Dendritic cell treated with granulocyte-macrophage colony-stimulating factor and Interleukin-4, amounts not matched to agents 40 ng/mL and 50 ng/mL, for 4 days (primary cell): ENCODE results near the gene ANKRD11.
"Not testable (repeated sequence)": the region's sequence is repeated elsewhere in the genome, so short reads cannot be mapped to it uniquely, and the experiment has no call there.

Experiments
- H3K27ac Mint-ChIP-seq: one replicate; pipeline ENCODE4 v1.8.0; 2022; ENCODE audit warnings: mild to moderate bottlenecking, mixed read lengths
- H3K27me3 Mint-ChIP-seq: one replicate; pipeline ENCODE4 v1.8.0; 2022; ENCODE audit warnings: mild to moderate bottlenecking, mixed read lengths
- H3K36me3 Mint-ChIP-seq: one replicate; pipeline ENCODE4 v1.8.0; 2022; ENCODE audit warnings: low read depth, mixed read lengths
- H3K4me1 Mint-ChIP-seq: one replicate; pipeline ENCODE4 v1.8.0; 2022; ENCODE audit warnings: low read depth, mixed read lengths
- H3K4me3 Mint-ChIP-seq: one replicate; pipeline ENCODE4 v1.8.0; 2022; ENCODE audit warnings: mild to moderate bottlenecking, moderate library complexity, mixed read lengths
- H3K9me3 Mint-ChIP-seq: one replicate; pipeline ENCODE4 v1.8.0; 2022; ENCODE audit warnings: mixed read lengths
- intact Hi-C: fragments of 100-400 bp; cut with micrococcal nuclease; formaldehyde crosslinking; loops from one replicate; pipeline ENCODE4 v1.15.0; 2022

ANKRD11 gene

DNA sequence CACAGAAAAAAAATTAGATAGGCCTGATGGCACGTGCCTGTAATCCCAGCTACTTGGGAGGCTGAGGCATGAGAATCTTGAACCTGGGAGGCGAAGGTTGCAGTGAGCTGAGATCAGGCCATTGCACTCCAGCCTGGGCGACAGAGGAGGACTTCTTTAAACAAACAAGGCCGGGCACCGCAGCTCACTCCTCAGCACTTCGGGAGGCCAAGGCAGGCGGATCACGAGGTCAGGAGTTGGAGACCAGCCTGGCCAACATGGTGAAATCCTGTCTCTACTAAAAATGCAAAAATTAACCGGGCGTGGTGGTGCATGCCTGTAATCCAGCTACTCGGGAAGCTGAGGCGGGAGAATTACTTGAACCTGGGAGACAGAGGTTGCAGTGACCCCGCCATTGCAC is 246.1 kb downstream of the ANKRD11 start:
- intact Hi-C loops, H3K9me3 Mint-ChIP-seq, H3K27ac Mint-ChIP-seq, H3K4me3 Mint-ChIP-seq: not testable (repeated sequence)
- Mint-ChIP-seq H3K27me3 (peaks cover 36% of the 10 kb centered on the region), H3K4me1 (peaks cover 23% of the 10 kb centered on the region), H3K36me3 (peaks cover 11% of the 10 kb centered on the region)

GRCh38 chr16:89243664-89244063 is 246.7 kb downstream of the ANKRD11 start:
- Mint-ChIP-seq H3K27ac (no peak overlapping the region), H3K9me3 (no peaks in the 10 kb centered on the region), H3K36me3 (peaks cover 11% of the 10 kb centered on the region), H3K27me3 (peaks cover 32% of the 10 kb centered on the region), H3K4me3 (no peak overlapping the region), H3K4me1 (peaks cover 23% of the 10 kb centered on the region)
- intact Hi-C loops: no loop called here

- H3K27ac Mint-ChIP-seq: peak overlapping the region; percentile 10
- intact Hi-C loops: no loop called here
- no peaks in the 10 kb centered on the region for H3K9me3 Mint-ChIP-seq
- peaks cover 27% of the 10 kb centered on the region for H3K27me3 Mint-ChIP-seq
- H3K4me1 Mint-ChIP-seq: peaks cover 23% of the 10 kb centered on the region
- H3K36me3 Mint-ChIP-seq: peaks cover 11% of the 10 kb centered on the region
- H3K4me3 Mint-ChIP-seq: no peak overlapping the region
Observed at GRCh38 chr16:89242795-89243200, 247.6 kb downstream of the ANKRD11 start.

GRCh38 chr16:89241187-89242007 is 249.0 kb downstream of the ANKRD11 start:
- Mint-ChIP-seq H3K27ac (peak overlapping the region; percentile 98), H3K36me3 (peaks cover 11% of the 10 kb centered on the region), H3K27me3 (peaks cover 23% of the 10 kb centered on the region), H3K9me3 (no peaks in the 10 kb centered on the region), H3K4me3 (peak overlapping the region; percentile 96), H3K4me1 (peaks cover 23% of the 10 kb centered on the region)
- intact Hi-C loops: loop anchor here (2.0 kb wide), 1 partner anchor 25 kb away; the partner anchor contains the start of gene ZNF778

GRCh38 chr16:89237733-89238132 is 252.6 kb downstream of the ANKRD11 start:
- Mint-ChIP-seq H3K27ac (no peak overlapping the region), H3K27me3 (peaks cover 2% of the 10 kb centered on the region), H3K9me3 (no peaks in the 10 kb centered on the region), H3K4me3 (no peak overlapping the region), H3K4me1 (peaks cover 30% of the 10 kb centered on the region), H3K36me3 (peaks cover 37% of the 10 kb centered on the region)
- intact Hi-C loops: no loop called here

DNA sequence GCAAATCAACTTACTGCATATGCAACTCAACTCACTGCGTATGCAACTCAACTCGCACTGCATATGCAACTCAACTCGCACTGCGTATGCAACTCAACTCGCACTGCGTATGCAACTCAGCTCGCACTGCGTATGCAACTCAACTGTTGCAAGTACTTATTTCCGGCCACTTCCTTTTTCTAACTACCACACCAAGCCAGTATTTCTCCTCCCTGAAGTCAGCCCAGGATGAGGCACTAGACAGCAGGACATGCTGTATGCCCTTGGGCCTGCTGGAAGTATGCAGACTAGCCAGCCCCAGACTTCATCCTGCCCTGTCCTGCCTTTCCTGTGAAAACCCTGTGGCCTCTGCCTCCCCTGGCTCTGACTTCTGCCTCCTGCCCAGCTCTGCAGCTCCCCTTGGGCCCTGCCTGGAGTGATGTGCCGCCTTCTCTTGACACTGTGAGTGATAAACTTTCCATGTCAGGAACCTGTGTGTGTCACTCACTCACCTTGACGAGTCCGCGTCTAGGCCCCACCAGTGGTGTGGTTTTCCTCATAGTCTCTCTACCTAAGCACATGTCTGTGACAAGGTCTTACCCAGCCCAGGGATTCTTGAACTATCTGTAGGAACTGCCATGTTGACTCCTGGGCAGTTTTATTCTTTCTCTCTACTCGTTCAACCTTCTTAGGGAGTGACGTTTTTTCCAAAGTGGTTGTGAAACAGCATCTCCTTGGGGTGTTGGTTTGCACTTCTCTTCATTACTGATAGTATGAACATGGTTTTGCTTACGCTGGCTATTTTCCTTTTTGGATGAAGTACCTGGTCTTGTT is 256.5 kb downstream of the ANKRD11 start:
- peaks cover 21% of the 10 kb centered on the region for H3K9me3 Mint-ChIP-seq
- no peak overlapping the region for H3K27ac Mint-ChIP-seq
- no peak overlapping the region for H3K4me3 Mint-ChIP-seq
- H3K4me1 Mint-ChIP-seq: peaks cover 11% of the 10 kb centered on the region
- H3K36me3 Mint-ChIP-seq: peaks cover 61% of the 10 kb centered on the region
- no peaks in the 10 kb centered on the region for H3K27me3 Mint-ChIP-seq
- intact Hi-C loops: no loop called here

DNA sequence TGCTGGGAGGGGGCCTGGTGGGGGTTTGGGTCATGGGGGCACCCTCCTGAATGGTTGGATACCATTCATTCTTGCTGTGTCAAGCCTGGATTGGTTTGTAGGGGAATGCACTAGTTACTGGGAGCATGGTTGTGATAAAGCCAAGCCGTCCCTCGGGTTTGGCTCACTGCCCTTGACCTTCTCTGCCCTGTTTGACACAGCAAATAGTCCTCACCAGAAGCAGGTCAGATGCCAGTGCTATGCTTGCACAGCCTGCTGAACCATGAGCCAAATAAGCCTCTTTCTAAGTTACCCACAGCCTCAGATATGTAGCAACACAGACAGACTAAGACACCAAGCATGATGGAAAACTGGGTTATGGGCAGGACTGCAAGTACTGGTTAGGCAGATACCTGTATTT is 258.3 kb downstream of the ANKRD11 start:
- Mint-ChIP-seq H3K27me3 (no peaks in the 10 kb centered on the region), H3K36me3 (peaks cover 79% of the 10 kb centered on the region), H3K27ac (no peak overlapping the region), H3K4me3 (no peak overlapping the region), H3K9me3 (peaks cover 39% of the 10 kb centered on the region), H3K4me1 (peaks cover 11% of the 10 kb centered on the region)
- intact Hi-C loops: no loop called here

DNA sequence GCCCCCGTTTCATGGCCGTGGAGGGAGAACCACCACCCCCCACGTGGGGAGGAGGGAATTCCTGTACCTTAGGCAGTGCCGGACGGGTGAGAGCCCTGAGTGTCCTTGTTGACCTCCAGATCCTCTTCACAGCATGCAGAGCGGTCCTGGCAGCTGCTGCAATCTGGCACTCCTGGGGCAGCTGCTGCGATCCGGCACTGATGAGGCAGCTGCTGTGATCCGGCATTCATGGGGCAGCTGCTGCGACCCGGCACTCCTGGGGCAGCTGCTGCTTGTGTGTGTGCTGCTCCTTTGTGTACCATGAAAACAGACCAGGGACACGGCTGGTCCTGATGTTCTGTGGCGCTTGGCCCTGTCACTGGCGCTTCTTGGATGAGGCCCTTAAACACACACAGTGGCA is 260.1 kb downstream of the ANKRD11 start:
- H3K4me3 Mint-ChIP-seq: no peak overlapping the region
- intact Hi-C loops: no loop called here
- H3K9me3 Mint-ChIP-seq: peaks cover 49% of the 10 kb centered on the region
- H3K27ac Mint-ChIP-seq: no peak overlapping the region
- H3K4me1 Mint-ChIP-seq: peaks cover 11% of the 10 kb centered on the region
- H3K36me3 Mint-ChIP-seq: peaks cover 89% of the 10 kb centered on the region
- no peaks in the 10 kb centered on the region for H3K27me3 Mint-ChIP-seq

- H3K9me3 Mint-ChIP-seq: peaks cover 35% of the 10 kb centered on the region
- peaks cover 97% of the 10 kb centered on the region for H3K36me3 Mint-ChIP-seq
- H3K4me3 Mint-ChIP-seq: no peak overlapping the region
- intact Hi-C loops: loop anchor here (10.0 kb wide), 1 partner anchor 60 kb away; no protein-coding TSS in a partner anchor
- H3K4me1 Mint-ChIP-seq: no peaks in the 10 kb centered on the region
- H3K27ac Mint-ChIP-seq: no peak overlapping the region
- no peaks in the 10 kb centered on the region for H3K27me3 Mint-ChIP-seq
Observed at GRCh38 chr16:89224665-89225064, 265.7 kb downstream of the ANKRD11 start.

GRCh38 chr16:89222931-89223330 is 267.4 kb downstream of the ANKRD11 start:
- intact Hi-C loops: loop anchor here (10.0 kb wide), 1 partner anchor 62 kb away; no protein-coding TSS in a partner anchor
- Mint-ChIP-seq H3K9me3 (peaks cover 18% of the 10 kb centered on the region), H3K4me1 (no peaks in the 10 kb centered on the region), H3K27me3 (no peaks in the 10 kb centered on the region), H3K4me3 (no peak overlapping the region), H3K27ac (no peak overlapping the region), H3K36me3 (peaks cover 81% of the 10 kb centered on the region)

DNA sequence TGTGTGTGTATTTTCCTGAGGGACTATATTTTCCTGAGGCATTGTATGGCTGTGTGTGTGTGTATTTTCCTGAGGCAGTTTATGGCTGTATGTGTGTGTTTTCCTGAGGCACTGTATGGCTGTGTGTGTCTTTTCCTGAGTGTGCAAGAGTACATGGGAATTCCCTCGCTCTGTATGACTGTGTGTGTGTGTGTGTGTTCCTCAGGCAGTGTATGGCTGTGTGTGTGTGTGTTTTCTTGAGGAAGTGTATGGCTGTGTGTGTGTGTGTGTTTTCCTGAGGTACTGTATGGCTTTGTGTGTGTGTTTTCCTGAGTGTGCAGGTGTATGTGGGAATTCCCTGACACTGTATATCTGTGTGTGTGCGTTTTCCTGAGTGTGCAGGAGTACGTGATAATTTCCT is 268.8 kb downstream of the ANKRD11 start:
- Mint-ChIP-seq H3K27me3 (no peaks in the 10 kb centered on the region), H3K4me3 (no peak overlapping the region), H3K9me3 (peaks cover 5% of the 10 kb centered on the region), H3K27ac (no peak overlapping the region), H3K4me1 (peaks cover 4% of the 10 kb centered on the region), H3K36me3 (peaks cover 77% of the 10 kb centered on the region)
- intact Hi-C loops: loop anchor here (10.0 kb wide), 1 partner anchor 63 kb away; no protein-coding TSS in a partner anchor

- H3K4me1 Mint-ChIP-seq: peaks cover 18% of the 10 kb centered on the region
- no peaks in the 10 kb centered on the region for H3K9me3 Mint-ChIP-seq
- H3K36me3 Mint-ChIP-seq: peaks cover 55% of the 10 kb centered on the region
- H3K27me3 Mint-ChIP-seq: no peaks in the 10 kb centered on the region
- H3K4me3 Mint-ChIP-seq: no peak overlapping the region
- H3K27ac Mint-ChIP-seq: no peak overlapping the region
- intact Hi-C loops: loop anchor here (5.0 kb wide), 2 partner anchors 102 to 407 kb away; partner anchors contain the start of gene APRT
Observed at GRCh38 chr16:89219365-89219764, 271.0 kb downstream of the ANKRD11 start.
